Endothelial cell of umbilical vein (primary cell): Measurements from ENCODE around the gene TAB3. TPM values are rescaled to one million over a fixed set of nuclear protein-coding genes. Genes with fewer than 3 reads are reported as not detected.

Source experiments
- BruUV-seq: library from RNA; stranded (reverse); fragments of 400-500 nt; replicated peaks from 2 replicates; lab custom pipeline; 2021; lab: Mats Ljungman, UMichigan
- CTCF ChIA-PET: fragments of 300-600, 350-600 bp; sonication (Branson Sonifier 250); formaldehyde crosslinking; loops from one replicate; lab custom pipeline; 2021; ENCODE audit warnings: antibody characterized with exemption, inconsistent platforms; lab: Charles Lee
- POLR2A ChIA-PET: fragments of 300-600, 350-600 bp; sonication (Branson Sonifier 250); formaldehyde crosslinking; loops from one replicate; lab custom pipeline; 2021; ENCODE audit warnings: antibody characterized with exemption, inconsistent platforms; lab: Charles Lee
- DNase-seq: peaks from one replicate; pipeline ENCODE4 v3.0.0-alpha.2; 2011; ENCODE audit warnings: low read depth, low spot score
- FAIRE-seq: peaks from 2 replicates; lab custom pipeline; 2011; peaks lifted over from hg19 to GRCh38; lab: Jason Lieb, UNC
- H2AFZ ChIP-seq: 2 replicates; pipeline ENCODE4 v1.6.0; 2012; ENCODE audit warnings: low read depth, low read length, control low read depth, inconsistent platforms
- H3K27ac ChIP-seq: 2 replicates; pipeline ENCODE4 v1.5.1; 2011; ENCODE audit warnings: low read depth, mild to moderate bottlenecking, control low read depth, low read length, moderate library complexity; ENCODE audit not compliant: insufficient read depth
- H3K27me3 ChIP-seq, 2 experiments: 2 replicates each; pipeline versions ENCODE4 v1.6.0 to v1.6.1; 2011; ENCODE audit warnings: low read length in 2 of 2, mixed read lengths in 1 of 2; ENCODE audit not compliant: control insufficient read depth in 2 of 2, insufficient read depth in 2 of 2
- H3K36me3 ChIP-seq, 2 experiments: 2 replicates in 1 of 2; 3 replicates in 1 of 2; pipeline ENCODE4 v1.5.1; 2011; ENCODE audit warnings: low read length in 2 of 2, mild to moderate bottlenecking in 1 of 2, moderate library complexity in 1 of 2; ENCODE audit not compliant: control insufficient read depth in 2 of 2, insufficient read depth in 2 of 2; ENCODE audit errors: extremely low read depth in 1 of 2
- H3K4me1 ChIP-seq: 3 replicates; pipeline ENCODE4 v1.5.1; 2011; ENCODE audit warnings: mild to moderate bottlenecking, low read length; ENCODE audit not compliant: control insufficient read depth, insufficient read depth; ENCODE audit errors: extremely low read depth
- H3K4me2 ChIP-seq: 2 replicates; pipeline ENCODE4 v1.6.1; 2011; ENCODE audit warnings: low read length, control low read depth, mixed read lengths; ENCODE audit not compliant: insufficient read depth
- H3K4me3 ChIP-seq, 3 experiments: fragments of 200-600 bp in 1 of 3; sonication (generic), shearing (Covaris generic) in 1 of 3; replicated peaks in 1 of 3; 2 replicates each; pipeline ENCODE4 v1.5.1; 2011 to 2016; ENCODE audit warnings: control low read depth in 3 of 3, low read length in 3 of 3, mild to moderate bottlenecking in 2 of 3, inconsistent platforms in 1 of 3, low read depth in 1 of 3, moderate library complexity in 1 of 3; ENCODE audit not compliant: insufficient read depth in 1 of 3
- H3K79me2 ChIP-seq: 2 replicates; pipeline ENCODE4 v1.6.0; 2012; ENCODE audit warnings: low read length, inconsistent platforms; ENCODE audit not compliant: control insufficient read depth, insufficient read depth
- H3K9ac ChIP-seq: replicated peaks from 2 replicates; pipeline ENCODE3; 2011; ENCODE audit warnings: low read length, control low read depth; ENCODE audit not compliant: insufficient read depth; ENCODE audit errors: extremely low read depth
- H3K9me1 ChIP-seq: replicated peaks from 3 replicates; pipeline ENCODE4 v1.6.0; 2011; ENCODE audit warnings: mild to moderate bottlenecking, low read length; ENCODE audit not compliant: control insufficient read depth, insufficient read depth; ENCODE audit errors: extremely low read depth
- H3K9me3 ChIP-seq: replicated peaks from 2 replicates; pipeline ENCODE4 v1.5.1; 2012; ENCODE audit warnings: low read length, inconsistent platforms; ENCODE audit not compliant: control insufficient read depth, insufficient read depth
- H4K20me1 ChIP-seq: replicated peaks from 2 replicates; pipeline ENCODE3; 2011; ENCODE audit warnings: mild to moderate bottlenecking, low read length; ENCODE audit not compliant: control insufficient read depth, insufficient read depth; ENCODE audit errors: extremely low read depth
- CTCF ChIP-seq, 2 donors: IDR thresholded peaks; 1 replicate in 1 of 2; 2 replicates in 1 of 2; pipeline ENCODE4 v1.5.1; 2011; ENCODE audit warnings: low read length in 2 of 2, mild to moderate bottlenecking in 2 of 2, moderate library complexity in 2 of 2, control low read depth in 1 of 2, inconsistent platforms in 1 of 2, low read depth in 1 of 2; ENCODE audit not compliant: insufficient read depth in 1 of 2; ENCODE audit errors: extremely low read depth in 1 of 2
- EZH2 ChIP-seq: IDR thresholded peaks from 2 replicates; pipeline ENCODE4 v1.6.1; 2012; ENCODE audit warnings: borderline replicate concordance, low read depth, mild to moderate bottlenecking, moderate library complexity, low read length, inconsistent platforms; ENCODE audit not compliant: severe bottlenecking
- FOS ChIP-seq: IDR thresholded peaks from 2 replicates; pipeline ENCODE4 v1.6.1; 2011; ENCODE audit warnings: mild to moderate bottlenecking, low read length, moderate library complexity, borderline replicate concordance; ENCODE audit not compliant: insufficient read depth
- GATA2 ChIP-seq: IDR thresholded peaks from 2 replicates; pipeline ENCODE4 v1.7.0; 2011; ENCODE audit warnings: low read depth, mild to moderate bottlenecking, moderate library complexity, mixed read lengths, low read length; ENCODE audit not compliant: insufficient read length, insufficient read depth
- JUN ChIP-seq: IDR thresholded peaks from 2 replicates; pipeline ENCODE4 v1.6.1; 2011; ENCODE audit warnings: borderline replicate concordance, low read depth; ENCODE audit not compliant: insufficient read length, insufficient read depth
- MAX ChIP-seq: IDR thresholded peaks from 2 replicates; pipeline ENCODE4 v1.6.1; 2011; ENCODE audit not compliant: insufficient read depth, insufficient read length
- MYC ChIP-seq: IDR thresholded peaks from one replicate; pipeline ENCODE4 v1.6.1; 2011; ENCODE audit warnings: mild to moderate bottlenecking, low read depth, low read length
- POLR2A ChIP-seq: IDR thresholded peaks from 2 replicates; pipeline ENCODE4 v1.6.1; 2012; ENCODE audit warnings: low read depth, mild to moderate bottlenecking, control low read depth, low read length
- POLR2AphosphoS5 ChIP-seq: IDR thresholded peaks from 2 replicates; pipeline ENCODE4 v1.6.1; 2012; ENCODE audit warnings: low read depth, mild to moderate bottlenecking, control low read depth, low read length, moderate library complexity; ENCODE audit not compliant: insufficient read depth
- dilution Hi-C: fragments of 300-500 bp; cut with MboI; formaldehyde crosslinking; loops from one replicate; pipeline ENCODE4 v1.15.0; 2019; ENCODE audit warnings: low sequenced_read_pairs; ENCODE audit not compliant: extremely low pct_ligation_motif_present
- intact Hi-C: fragments of 100-400 bp; cut with micrococcal nuclease; formaldehyde crosslinking; loops from one replicate; pipeline ENCODE4 v1.10.0; 2022
- polyA plus RNA-seq, 4 experiments: library from polyadenylated mRNA; depleted of rRNA in 3 of 4; stranded (reverse) in 3 of 4; unstranded in 1 of 4; fragments of >200 nt; gene quantifications; 2 replicates each; pipeline versions ENCODE4 v1.2.1 to v1.2.3, GENCODE V29; 2011 to 2012; ENCODE audit warnings: missing spikeins in 1 of 4
- total RNA-seq: library from RNA; stranded (reverse); gene quantifications from 2 replicates; pipeline ENCODE4 v1.2.3, GENCODE V29; 2021

TAB3 gene
- total and polyA plus RNA-seq, 2 donors (not counting 3 experiments of a cell fraction or from before 2014, with no cell fraction given), result 11.5 to 11.7 TPM

GRCh38 chrX:30822764-30823163 lies 66.3 kb downstream of the TAB3 start:
- BruUV-seq, result no TSS peak
- Histone ChIP-seq H2AFZ (no peak overlapping the region), H3K9me3 (no peaks in the 10 kb centered on the region), H3K27me3 (peaks cover 0 to 2% of the 10 kb centered on the region in 2 experiments), H3K79me2 (no peaks in the 10 kb centered on the region), H3K27ac (no peak overlapping the region), H3K9me1 (no peaks in the 10 kb centered on the region), H3K4me3 (no peak overlapping the region), H4K20me1 (no peaks in the 10 kb centered on the region), H3K4me2 (no peak overlapping the region), H3K4me1 (no peaks in the 10 kb centered on the region), H3K9ac (no peak overlapping the region), H3K36me3 (no peaks in the 10 kb centered on the region)
- POLR2A ChIA-PET, result no interaction called here
- intact Hi-C loops (no loop called here), dilution Hi-C loops (no loop called here)
- TF ChIP-seq POLR2AphosphoS5 (no peak), POLR2A (no peak), GATA2 (no peak), MYC (no peak), JUN (no peak), CTCF (IDR thresholded peaks at IDR 0.05; ENCODE audit: extremely low read depth in 1 of 2, insufficient read depth in 1 of 2, low read depth in 1 of 2, low read length in 2 of 2) (no peak), EZH2 (no peak), MAX (no peak), FOS (no peak)
- CTCF ChIA-PET, result no interaction called here
- no peak for FAIRE-seq
- no peak for DNase-seq
